T-helper 2 cell (primary cell): ENCODE results near the gene KIF5A.
"Not testable (repeated sequence)": the region's sequence is repeated elsewhere in the genome, so short reads cannot be mapped to it uniquely, and the experiment has no call there.

Experiments used
- DNase-seq, 5 experiments: peaks; one replicate each; pipeline versions ENCODE4 v3.0.0 to v3.0.0-alpha.2; 2012 to 2022

Gene KIF5A

GRCh38 chr12:57558864-57559263 is 9.0 kb downstream of the KIF5A start:
- DNase-seq, result no peak

GRCh38 chr12:57560516-57560915 is 10.7 kb downstream of the KIF5A start:
- no peak for DNase-seq

- DNase-seq, result not testable (repeated sequence)
Observed at GRCh38 chr12:57561117-57561516, 11.3 kb downstream of the KIF5A start.

GRCh38 chr12:57563358-57563757 is 13.5 kb downstream of the KIF5A start:
- DNase-seq, result no peak

GRCh38 chr12:57564178-57564740 is 14.4 kb downstream of the KIF5A start:
- no peak for DNase-seq

- DNase-seq, result no peak
Observed at GRCh38 chr12:57568838-57569237, 19.0 kb downstream of the KIF5A start.

GRCh38 chr12:57569858-57570257 is 20.0 kb downstream of the KIF5A start:
- DNase-seq, result no peak

- not testable (repeated sequence) for DNase-seq
Observed at GRCh38 chr12:57570438-57570837, 20.6 kb downstream of the KIF5A start.

GRCh38 chr12:57571926-57572762 is 22.3 kb downstream of the KIF5A start:
- no peak for DNase-seq

- no peak for DNase-seq
Observed at GRCh38 chr12:57574795-57575194, 25.0 kb downstream of the KIF5A start.

- DNase-seq, result no peak
Observed at GRCh38 chr12:57575771-57576612, 26.1 kb downstream of the KIF5A start.

- no peak for DNase-seq
Observed at GRCh38 chr12:57576613-57577160, 26.8 kb downstream of the KIF5A start.

- DNase-seq, result no peak
Observed at GRCh38 chr12:57577981-57578758, 28.3 kb downstream of the KIF5A start.

GRCh38 chr12:57579011-57579410 is 29.2 kb downstream of the KIF5A start:
- DNase-seq, result no peak

- no peak for DNase-seq
Observed at GRCh38 chr12:57579677-57580465, 30.0 kb downstream of the KIF5A start.

- DNase-seq, result no peak
Observed at GRCh38 chr12:57580466-57580795, 30.6 kb downstream of the KIF5A start.

GRCh38 chr12:57581802-57582201 is 32.0 kb downstream of the KIF5A start:
- no peak for DNase-seq

GRCh38 chr12:57582440-57582839 is 32.6 kb downstream of the KIF5A start:
- no peak for DNase-seq

GRCh38 chr12:57583008-57583831 is 33.4 kb downstream of the KIF5A start:
- DNase-seq, result peak in 4 of 5 experiments; percentile 43 to 81 (median 57)

- DNase-seq, result no peak
Observed at GRCh38 chr12:57584050-57584449, 34.2 kb downstream of the KIF5A start.

- no peak for DNase-seq
Observed at GRCh38 chr12:57584690-57585089, 34.8 kb downstream of the KIF5A start.
